Urinary bladder (tissue), 2 donors: ENCODE data around the gene TMEM94. TPM values are rescaled to one million over a fixed set of nuclear protein-coding genes. Genes with fewer than 3 reads are reported as not detected.

Source experiments
- polyA plus RNA-seq: library from polyadenylated mRNA; stranded (reverse); fragments of 200-250 nt; gene quantifications from one replicate; pipeline ENCODE4 v1.2.3, GENCODE V29; 2013
- small RNA-seq: library from RNA; depleted of rRNA; stranded (forward); fragments of <200 nt; gene quantifications from one replicate; pipeline ENCODE3, GENCODE V24; 2014
- total RNA-seq: library from RNA; depleted of rRNA; stranded (reverse); fragments of >200 nt; gene quantifications from one replicate; pipeline ENCODE4 v1.2.3, GENCODE V29; 2014
- donor health status: healthy.

The TMEM94 gene
- total and polyA plus RNA-seq, 2 donors, result 24.9 to 45.8 TPM

Small RNA genes lying within 50 kb of the gene (small RNA-seq; reads per million reads assigned to genes)
- gene RF00019 (not detected), gene RNU6-938P (not detected)

Other genes with a start within 250 kb of the TMEM94 start
- 15.5 TPM for gene GGA3, start 195.0 kb upstream of the TMEM94 start, total RNA-seq
- gene GGA3, start 195.0 kb upstream of the TMEM94 start, polyA plus RNA-seq, result 29.7 TPM
- gene MRPS7, start 194.8 kb upstream of the TMEM94 start, total RNA-seq, result 27.0 TPM
- 51.8 TPM for gene MRPS7, start 194.8 kb upstream of the TMEM94 start, polyA plus RNA-seq
- gene MIF4GD, start 185.4 kb upstream of the TMEM94 start, total RNA-seq, result 9.0 TPM
- 42.9 TPM for gene MIF4GD, start 185.4 kb upstream of the TMEM94 start, polyA plus RNA-seq
- 5.2 TPM for gene SLC25A19, start 167.2 kb upstream of the TMEM94 start, total RNA-seq
- gene SLC25A19, start 167.2 kb upstream of the TMEM94 start, polyA plus RNA-seq, result 10.1 TPM
- 63.1 TPM for gene GRB2, start 51.0 kb upstream of the TMEM94 start, total RNA-seq
- gene GRB2, start 51.0 kb upstream of the TMEM94 start, polyA plus RNA-seq, result 93.9 TPM
- gene CASKIN2, start 58.9 kb downstream of the TMEM94 start, total RNA-seq, result 11.1 TPM
- 29.1 TPM for gene CASKIN2, start 58.9 kb downstream of the TMEM94 start, polyA plus RNA-seq
- 10.9 TPM for gene TSEN54, start 59.9 kb downstream of the TMEM94 start, total RNA-seq
- gene TSEN54, start 59.9 kb downstream of the TMEM94 start, polyA plus RNA-seq, result 20.4 TPM
- gene LLGL2, start 69.1 kb downstream of the TMEM94 start, total RNA-seq, result 10.6 TPM
- 15.1 TPM for gene LLGL2, start 69.1 kb downstream of the TMEM94 start, polyA plus RNA-seq
- 108 TPM for gene MYO15B, start 131.2 kb downstream of the TMEM94 start, total RNA-seq
- 78.1 TPM for gene MYO15B, start 131.2 kb downstream of the TMEM94 start, polyA plus RNA-seq
- 4.0 TPM for gene SMIM5, start 176.8 kb downstream of the TMEM94 start, total RNA-seq
- 3.6 TPM for gene SMIM5, start 176.8 kb downstream of the TMEM94 start, polyA plus RNA-seq
- gene RECQL5, start 210.5 kb downstream of the TMEM94 start, total RNA-seq, result 22.2 TPM
- gene RECQL5, start 210.5 kb downstream of the TMEM94 start, polyA plus RNA-seq, result 19.6 TPM
- gene SAP30BP, start 210.7 kb downstream of the TMEM94 start, total RNA-seq, result 37.7 TPM
- 87.0 TPM for gene SAP30BP, start 210.7 kb downstream of the TMEM94 start, polyA plus RNA-seq